GM18909 (cell line): Measurements from ENCODE around the gene SUPT6H.
A peak's percentile ranks its signal among the peaks of the same experiment; 100 is the strongest.

Experiments
- ATAC-seq: cut with Tn5 transposase; IDR thresholded peaks from one replicate; pipeline ENCODE4 v1.9.1; 2021; ENCODE audit warnings: mild to moderate bottlenecking; ENCODE audit not compliant: unreplicated experiment, poor library complexity

SUPT6H gene

DNA sequence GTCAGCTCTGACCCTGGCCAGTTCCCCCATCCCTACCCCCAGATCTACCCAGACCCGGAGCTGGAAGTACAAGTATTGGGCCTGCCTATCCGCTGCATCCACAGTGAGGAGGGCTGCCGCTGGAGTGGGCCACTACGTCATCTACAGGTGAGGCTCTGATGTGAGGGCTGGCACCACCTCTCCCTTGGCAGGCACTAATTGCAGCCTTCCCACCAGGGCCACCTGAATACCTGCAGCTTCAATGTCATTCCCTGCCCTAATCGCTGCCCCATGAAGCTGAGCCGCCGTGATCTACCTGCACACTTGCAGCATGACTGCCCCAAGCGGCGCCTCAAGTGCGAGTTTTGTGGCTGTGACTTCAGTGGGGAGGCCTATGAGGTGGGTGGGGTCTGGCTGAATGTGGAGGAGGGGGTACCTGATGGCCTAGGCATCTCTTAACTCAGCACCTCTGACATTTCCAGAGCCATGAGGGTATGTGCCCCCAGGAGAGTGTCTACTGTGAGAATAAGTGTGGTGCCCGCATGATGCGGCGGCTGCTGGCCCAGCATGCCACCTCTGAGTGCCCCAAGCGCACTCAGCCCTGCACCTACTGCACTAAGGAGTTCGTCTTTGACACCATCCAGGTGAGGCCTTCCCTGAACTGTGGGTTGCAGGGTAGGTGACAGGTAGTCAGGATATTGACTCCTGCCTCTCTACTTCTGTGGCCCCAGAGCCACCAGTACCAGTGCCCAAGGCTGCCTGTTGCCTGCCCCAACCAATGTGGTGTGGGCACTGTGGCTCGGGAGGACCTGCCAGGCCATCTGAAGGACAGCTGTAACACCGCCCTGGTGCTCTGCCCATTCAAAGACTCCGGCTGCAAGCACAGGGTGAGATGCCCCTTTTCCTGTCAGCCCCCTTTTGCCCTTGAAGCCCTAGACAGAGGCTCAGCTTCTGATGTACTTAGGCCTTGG is 86.1 kb downstream of the SUPT6H start:
- no peak for ATAC-seq

- no peak for ATAC-seq
These were observed 87.0 kb downstream of the SUPT6H start for GRCh38 chr17:28748852-28749515.

GRCh38 chr17:28749516-28750177 is 87.6 kb downstream of the SUPT6H start:
- no peak for ATAC-seq

DNA sequence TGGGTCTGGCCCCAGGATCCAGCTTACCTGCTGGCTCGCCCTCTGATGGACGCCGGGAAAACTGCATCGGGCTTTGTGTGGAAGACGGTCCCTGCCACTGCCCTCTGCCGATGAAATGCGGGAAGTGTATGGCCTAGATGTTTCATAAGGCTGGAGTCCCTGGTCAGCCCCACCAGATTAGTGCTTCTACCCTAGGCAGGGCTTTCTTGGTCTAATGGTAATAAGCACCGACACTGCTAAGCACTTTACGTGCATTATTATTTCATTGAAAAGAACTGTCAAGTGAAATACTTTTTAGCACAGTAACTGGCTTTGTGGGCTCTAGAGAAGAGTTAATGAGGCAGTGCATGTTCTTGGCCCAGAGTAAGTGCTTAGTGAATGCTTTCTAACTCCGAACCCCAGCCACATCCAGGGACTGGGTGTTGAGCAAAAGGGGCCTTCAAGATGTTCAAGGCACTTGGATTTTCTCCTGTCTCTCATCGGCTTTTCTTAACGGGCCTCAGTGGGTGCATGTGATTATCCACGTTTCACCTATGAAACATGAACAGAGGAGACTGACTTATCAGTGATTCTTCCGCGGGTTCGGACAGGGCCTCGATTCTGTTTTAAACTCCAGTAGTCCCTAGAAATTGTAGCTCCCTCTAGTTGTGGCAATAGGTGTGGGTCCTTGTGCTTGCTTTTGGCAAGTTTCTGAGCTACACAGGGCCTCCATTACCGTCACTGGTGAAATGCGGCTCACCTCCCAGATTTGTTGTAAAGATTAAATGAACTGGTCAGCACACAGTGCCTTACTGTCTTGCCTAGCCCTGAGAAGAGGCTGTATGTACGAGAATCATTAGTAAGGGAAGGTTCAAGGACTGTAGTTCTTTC is 88.4 kb downstream of the SUPT6H start:
- ATAC-seq = peak; percentile 68

GRCh38 chr17:28751600-28752366 is 89.8 kb downstream of the SUPT6H start:
- ATAC-seq = no peak
